ENCODE measurements around the gene ZNF746.
"Not testable (repeated sequence)": the region's sequence is repeated elsewhere in the genome, so short reads cannot be mapped to it uniquely, and the experiment has no call there.

The ZNF746 gene

GRCh38 chr7:149500201-149500600 is 2.6 kb upstream of the ZNF746 start:
- no peak overlapping the region for H3K27ac ChIP-seq
- TF ChIP-seq CTCF (conservative IDR thresholded peaks at IDR 0.05) (no peak), ZFX (IDR thresholded peaks at IDR 0.05) (no peak)

GRCh38 chr7:149498811-149499210 is 1.2 kb upstream of the ZNF746 start:
- no peak for TF ChIP-seq ZFX (IDR thresholded peaks at IDR 0.05)
- no peak for TF ChIP-seq CTCF (conservative IDR thresholded peaks at IDR 0.05)
- no peak overlapping the region for H3K27ac ChIP-seq

GRCh38 chr7:149496642-149497391 is 792 bp downstream of the ZNF746 start:
- TF ChIP-seq CTCF (conservative IDR thresholded peaks at IDR 0.05): no peak
- no peak for TF ChIP-seq ZFX (IDR thresholded peaks at IDR 0.05)
- peak overlapping the region; percentile 84 for H3K27ac ChIP-seq

- TF ChIP-seq ZFX (IDR thresholded peaks at IDR 0.05) (no peak), CTCF (conservative IDR thresholded peaks at IDR 0.05) (no peak)
- peak overlapping the region; percentile 84 for H3K27ac ChIP-seq
These were observed 1.6 kb downstream of the ZNF746 start for GRCh38 chr7:149495785-149496641.

GRCh38 chr7:149494738-149495368 is 2.8 kb downstream of the ZNF746 start:
- no peak for TF ChIP-seq CTCF (conservative IDR thresholded peaks at IDR 0.05)
- TF ChIP-seq ZFX (IDR thresholded peaks at IDR 0.05): no peak
- peak overlapping the region; percentile 84; the same call in 1 of the 2 replicates for H3K27ac ChIP-seq

- H3K27ac ChIP-seq: not testable (repeated sequence)
These were observed 3.6 kb downstream of the ZNF746 start for GRCh38 chr7:149493975-149494374.

- TF ChIP-seq CTCF (conservative IDR thresholded peaks at IDR 0.05): no peak
- no peak for TF ChIP-seq ZFX (IDR thresholded peaks at IDR 0.05)
- no peak overlapping the region for H3K27ac ChIP-seq
These were observed 4.2 kb downstream of the ZNF746 start for GRCh38 chr7:149493366-149493765.
